ENCODE data around the gene GPHN. TPM values are rescaled to one million over a fixed set of nuclear protein-coding genes. Genes with fewer than 3 reads are reported as not detected.
"Not testable (repeated sequence)": the region's sequence is repeated elsewhere in the genome, so short reads cannot be mapped to it uniquely, and the experiment has no call there.

The GPHN gene
- total and polyA plus RNA-seq, 5 experiments from 2014 or later, result 2.9 to 12.1 (median 4.2) TPM

DNA sequence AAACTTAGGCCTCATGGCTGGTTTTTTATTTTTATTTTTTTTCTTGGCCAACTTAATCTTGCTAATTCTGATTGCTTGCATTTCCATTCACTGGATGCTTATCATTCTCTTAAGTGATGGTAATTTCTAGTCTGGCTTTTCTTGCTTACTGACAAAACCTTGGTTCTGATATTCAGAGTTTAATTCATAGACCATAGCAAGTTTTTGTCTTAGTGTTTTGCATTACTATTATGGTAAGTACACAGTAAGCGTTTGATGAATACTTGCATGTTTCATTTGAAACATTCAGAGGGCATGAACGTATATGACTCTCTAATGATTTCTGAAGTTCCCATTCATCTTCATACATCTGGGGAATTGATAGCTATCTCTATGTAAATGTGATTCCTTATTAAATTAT lies 55.8 kb downstream of the GPHN start:
- DNase-seq, result no peak
- POLR2A ChIA-PET, result no interaction called here
- Mint-ChIP-seq H3K4me1 (peaks cover 0 to 22% (median 1%) of the 10 kb centered on the region in 4 donors), H3K9me3 (peaks cover 0 to 4% (median 0%) of the 10 kb centered on the region in 9 donors), H3K27me3 (no peaks in the 10 kb centered on the region), H3K4me3 (no peak overlapping the region), H3K27ac (no peak overlapping the region), H3K36me3 (no peaks in the 10 kb centered on the region)
- ATAC-seq, result no peak

DNA sequence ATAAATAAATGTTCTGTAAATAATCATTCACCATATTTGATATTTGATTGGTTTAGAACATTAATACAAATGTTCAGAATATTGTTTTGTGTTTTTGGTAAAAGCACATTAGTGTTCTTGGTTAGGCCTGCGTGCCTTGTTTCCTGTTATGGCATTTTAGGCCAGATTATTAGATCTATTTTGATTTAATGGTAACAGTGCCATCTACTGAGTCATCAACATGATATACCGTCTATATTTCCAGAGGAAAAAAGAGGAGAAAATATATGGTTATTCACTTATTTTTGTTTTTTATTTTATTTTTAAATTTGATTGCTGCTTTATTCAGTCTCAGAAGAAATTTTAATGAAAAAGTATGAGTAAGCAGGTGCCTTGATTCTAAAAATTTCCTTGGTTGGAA lies 60.3 kb downstream of the GPHN start:
- DNase-seq, result no peak

DNA sequence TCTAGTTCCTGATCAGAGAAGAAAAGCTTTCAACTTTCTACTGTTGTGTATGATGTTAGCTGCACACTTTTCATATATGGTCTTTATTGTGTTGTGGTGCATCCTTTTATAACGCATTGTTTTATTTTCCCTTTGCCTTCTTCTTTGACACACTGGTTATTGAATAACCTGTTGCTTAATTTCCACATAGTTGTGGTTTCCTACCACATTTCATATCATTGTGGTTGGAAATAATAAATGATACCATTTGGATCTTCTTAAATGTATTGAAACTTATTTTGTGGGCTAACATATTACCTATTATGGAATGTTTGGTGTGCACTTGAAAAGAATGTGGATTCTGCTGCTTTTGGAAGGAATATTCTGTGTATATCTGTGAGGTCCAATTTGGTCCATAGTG lies 64.9 kb downstream of the GPHN start:
- no peak overlapping the region for H3K4me3 Mint-ChIP-seq
- ATAC-seq (no peak), DNase-seq (no peak)
- peaks cover 16 to 73% (median 39%) of the 10 kb centered on the region in 9 donors for H3K9me3 Mint-ChIP-seq
- peaks cover 0 to 8% (median 2%) of the 10 kb centered on the region in 4 donors for H3K4me1 Mint-ChIP-seq
- no peaks in the 10 kb centered on the region for H3K27me3 Mint-ChIP-seq
- POLR2A ChIA-PET, result interaction anchor here (0.6 kb wide), 1 partner anchor 64 kb away, joined by 3 read pairs; no protein-coding TSS in a partner anchor
- H3K36me3 Mint-ChIP-seq, result peaks cover 7 to 45% (median 29%) of the 10 kb centered on the region in 3 donors
- H3K27ac Mint-ChIP-seq, result no peak overlapping the region

More for the DNA sequence above, 60.3 kb downstream of the GPHN start:
- POLR2A ChIA-PET, result no interaction called here
- Mint-ChIP-seq H3K27ac (no peak overlapping the region), H3K4me3 (no peak overlapping the region), H3K36me3 (peaks cover 2 to 21% (median 16%) of the 10 kb centered on the region in 3 donors), H3K9me3 (peaks cover 0 to 27% (median 18%) of the 10 kb centered on the region in 9 donors), H3K27me3 (no peaks in the 10 kb centered on the region), H3K4me1 (peaks cover 1 to 30% (median 3%) of the 10 kb centered on the region in 4 donors)
- ATAC-seq, result no peak

DNA sequence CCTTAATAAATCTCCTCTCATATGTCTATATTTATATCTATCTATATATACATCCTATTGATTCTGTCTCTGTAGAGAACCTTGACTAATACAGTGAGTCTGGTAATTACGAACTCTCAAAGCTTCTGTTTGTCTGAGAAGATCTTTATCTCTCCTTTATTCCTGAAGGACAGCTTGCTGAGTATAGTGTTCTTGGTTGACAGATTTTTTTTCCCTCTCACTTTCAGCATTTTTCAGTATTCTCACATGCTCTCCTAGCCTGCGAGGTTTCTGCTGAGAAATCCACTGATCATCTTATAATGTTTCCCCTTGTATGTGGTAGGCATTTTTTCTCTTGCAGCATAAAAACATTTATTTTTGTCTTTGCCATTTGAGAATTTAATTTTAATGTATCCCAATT lies 67.1 kb downstream of the GPHN start:
- Mint-ChIP-seq H3K27me3 (no peaks in the 10 kb centered on the region), H3K4me1 (peaks cover 0 to 8% (median 3%) of the 10 kb centered on the region in 4 donors), H3K27ac (no peak overlapping the region), H3K36me3 (peaks cover 7 to 59% (median 47%) of the 10 kb centered on the region in 3 donors), H3K4me3 (no peak overlapping the region), H3K9me3 (peaks cover 28 to 95% (median 57%) of the 10 kb centered on the region in 9 donors)
- POLR2A ChIA-PET, result no interaction called here
- DNase-seq (no peak), ATAC-seq (no peak)

DNA sequence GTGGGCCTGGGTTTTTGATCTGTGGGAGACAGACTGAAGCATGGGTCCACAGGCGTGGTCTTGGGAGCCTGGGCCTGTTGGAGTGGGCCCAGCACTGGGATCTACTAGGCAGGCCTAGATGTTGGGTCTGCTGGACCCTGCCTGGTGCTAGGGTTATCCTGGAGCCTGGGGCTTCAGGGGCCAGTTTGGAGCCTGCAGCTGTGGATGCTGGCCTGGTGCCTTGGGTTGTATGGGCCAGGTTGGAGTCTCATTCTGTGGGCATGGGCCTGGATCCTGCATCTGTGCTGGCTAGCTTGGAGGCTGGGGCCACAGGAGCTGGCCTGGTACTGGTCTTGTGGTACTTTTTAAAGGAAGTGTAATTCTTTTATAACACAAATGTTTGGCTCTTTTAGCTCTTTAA lies 68.0 kb downstream of the GPHN start:
- Mint-ChIP-seq H3K36me3 (peaks cover 7 to 63% (median 45%) of the 10 kb centered on the region in 3 donors), H3K9me3 (peaks cover 30 to 99% (median 59%) of the 10 kb centered on the region in 9 donors), H3K27me3 (no peaks in the 10 kb centered on the region), H3K4me3 (no peak overlapping the region), H3K4me1 (peaks cover 0 to 8% (median 3%) of the 10 kb centered on the region in 4 donors), H3K27ac (no peak overlapping the region)
- ATAC-seq, result no peak
- POLR2A ChIA-PET, result no interaction called here
- DNase-seq, result no peak

DNA sequence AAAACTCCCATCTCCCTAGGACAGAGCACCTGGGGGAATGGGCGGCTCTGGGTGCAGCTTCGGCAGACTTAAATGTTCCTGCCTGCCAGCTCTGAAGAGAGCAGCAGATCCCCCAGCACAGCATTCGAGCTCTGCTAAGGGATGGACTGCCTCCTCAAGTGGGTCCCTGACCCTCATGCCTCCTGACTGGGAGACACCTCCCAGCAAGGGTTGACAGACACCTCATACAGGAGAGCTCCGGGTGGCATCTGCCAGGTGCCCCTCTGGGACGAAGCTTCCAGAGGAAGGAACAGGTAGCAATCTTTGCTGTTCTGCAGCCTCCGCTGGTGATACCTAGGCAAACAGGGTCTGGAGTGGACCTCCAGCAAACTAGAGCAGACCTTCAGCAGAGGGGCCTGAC lies 79.8 kb downstream of the GPHN start:
- not testable (repeated sequence) for H3K27me3 Mint-ChIP-seq

DNA sequence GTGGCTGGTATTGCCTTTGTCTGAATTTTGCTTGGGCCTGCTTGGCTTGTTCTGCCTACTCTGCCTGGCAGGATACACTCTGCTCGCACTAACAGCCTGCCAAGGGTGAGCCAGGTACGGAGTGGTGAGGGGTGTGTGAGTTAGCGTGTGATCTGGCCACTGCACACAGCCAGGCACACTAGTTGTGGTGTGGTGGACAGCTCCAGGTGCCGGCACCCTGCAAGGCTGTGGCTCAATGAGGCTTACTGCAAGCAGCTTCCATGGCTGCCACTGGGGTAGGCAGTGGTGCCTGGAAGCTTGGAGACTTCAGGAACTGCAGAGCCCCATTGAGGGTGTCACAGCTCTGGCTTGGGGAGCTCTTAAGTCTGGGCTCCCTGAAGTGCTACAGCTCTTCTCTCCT lies 87.4 kb downstream of the GPHN start:
- H3K36me3 Mint-ChIP-seq, result peaks cover 0 to 32% (median 19%) of the 10 kb centered on the region in 3 donors
- no peak overlapping the region for H3K27ac Mint-ChIP-seq
- no peak overlapping the region for H3K4me3 Mint-ChIP-seq
- no peak for ATAC-seq
- peaks cover 10 to 88% (median 41%) of the 10 kb centered on the region in 9 donors for H3K9me3 Mint-ChIP-seq
- H3K27me3 Mint-ChIP-seq, result no peaks in the 10 kb centered on the region
- POLR2A ChIA-PET, result no interaction called here
- no peak for DNase-seq
- no peaks in the 10 kb centered on the region for H3K4me1 Mint-ChIP-seq

More for the DNA sequence above, 79.8 kb downstream of the GPHN start:
- H3K4me1 Mint-ChIP-seq, DNase-seq, H3K27ac Mint-ChIP-seq, H3K4me3 Mint-ChIP-seq, POLR2A ChIA-PET, ATAC-seq: not testable (repeated sequence)
- Mint-ChIP-seq H3K36me3 (peaks cover 2 to 37% (median 35%) of the 10 kb centered on the region in 3 donors), H3K9me3 (peaks cover 17 to 79% (median 48%) of the 10 kb centered on the region in 9 donors)

DNA sequence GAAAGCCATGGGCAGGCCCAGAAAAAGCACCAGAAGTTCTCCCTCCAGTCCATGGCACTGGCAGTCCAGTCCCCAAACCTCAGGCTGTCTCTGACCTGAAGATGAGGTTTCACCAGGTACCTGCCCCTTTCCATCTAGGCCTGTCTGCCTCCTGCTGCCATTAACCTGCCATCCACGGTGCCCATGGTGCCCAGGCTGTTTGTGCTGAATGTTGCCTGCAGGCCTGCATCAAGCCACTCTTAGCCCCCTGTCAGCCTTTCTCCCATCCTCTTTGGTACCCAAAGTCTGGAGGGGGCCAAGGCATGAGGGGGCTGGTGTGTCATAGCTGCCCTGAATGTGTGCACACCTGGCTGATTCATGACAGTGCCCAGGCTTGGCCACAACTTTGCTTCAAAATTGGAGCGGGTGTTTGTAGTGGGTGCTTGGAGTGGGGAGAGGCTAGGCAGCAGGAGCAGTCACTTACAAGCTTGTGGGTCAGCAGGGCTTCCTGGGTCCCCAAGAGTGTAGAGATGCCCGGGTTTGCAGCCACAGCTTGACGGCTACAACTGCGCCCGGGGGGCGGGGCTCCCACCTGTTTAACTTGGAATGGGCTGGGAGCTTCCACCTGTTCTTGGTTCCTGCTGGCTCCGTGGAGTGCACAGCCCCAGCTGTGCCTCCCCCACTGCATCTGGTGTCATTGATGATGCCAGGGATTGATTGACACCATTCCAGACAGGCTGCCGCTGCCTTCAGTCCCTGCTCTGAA lies 88.5 kb downstream of the GPHN start:
- ATAC-seq (no peak), DNase-seq (no peak)
- Mint-ChIP-seq H3K36me3 (peaks cover 0 to 31% (median 16%) of the 10 kb centered on the region in 3 donors), H3K4me3 (no peak overlapping the region), H3K27ac (no peak overlapping the region), H3K9me3 (peaks cover 8 to 88% (median 34%) of the 10 kb centered on the region in 9 donors), H3K4me1 (no peaks in the 10 kb centered on the region), H3K27me3 (no peaks in the 10 kb centered on the region)
- POLR2A ChIA-PET, result no interaction called here

DNA sequence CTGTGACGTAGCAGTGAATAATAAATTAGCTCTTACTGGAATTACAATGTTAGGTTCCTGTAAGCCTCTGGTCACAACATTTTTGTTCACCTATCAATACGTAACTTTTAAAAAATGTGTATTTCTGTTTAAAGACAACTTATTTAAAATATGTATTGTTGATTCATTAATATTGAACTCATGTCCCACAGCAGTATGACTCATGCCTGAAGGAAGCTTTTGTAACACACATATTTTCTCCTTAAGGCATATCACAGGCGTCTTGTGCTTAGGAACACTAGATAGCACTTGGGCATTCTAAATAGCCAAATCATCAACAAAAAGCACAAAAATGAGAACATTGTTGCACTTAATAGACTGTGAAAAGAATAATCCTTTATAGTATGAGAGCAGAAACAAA lies 92.5 kb downstream of the GPHN start:
- DNase-seq (no peak), ATAC-seq (no peak)
- H3K36me3 Mint-ChIP-seq, result peaks cover 0 to 14% (median 4%) of the 10 kb centered on the region in 3 donors
- no peaks in the 10 kb centered on the region for H3K4me1 Mint-ChIP-seq
- POLR2A ChIA-PET, result no interaction called here
- H3K27ac Mint-ChIP-seq, result no peak overlapping the region
- peaks cover 8 to 68% (median 15%) of the 10 kb centered on the region in 9 donors for H3K9me3 Mint-ChIP-seq
- no peak overlapping the region for H3K4me3 Mint-ChIP-seq
- no peaks in the 10 kb centered on the region for H3K27me3 Mint-ChIP-seq

DNA sequence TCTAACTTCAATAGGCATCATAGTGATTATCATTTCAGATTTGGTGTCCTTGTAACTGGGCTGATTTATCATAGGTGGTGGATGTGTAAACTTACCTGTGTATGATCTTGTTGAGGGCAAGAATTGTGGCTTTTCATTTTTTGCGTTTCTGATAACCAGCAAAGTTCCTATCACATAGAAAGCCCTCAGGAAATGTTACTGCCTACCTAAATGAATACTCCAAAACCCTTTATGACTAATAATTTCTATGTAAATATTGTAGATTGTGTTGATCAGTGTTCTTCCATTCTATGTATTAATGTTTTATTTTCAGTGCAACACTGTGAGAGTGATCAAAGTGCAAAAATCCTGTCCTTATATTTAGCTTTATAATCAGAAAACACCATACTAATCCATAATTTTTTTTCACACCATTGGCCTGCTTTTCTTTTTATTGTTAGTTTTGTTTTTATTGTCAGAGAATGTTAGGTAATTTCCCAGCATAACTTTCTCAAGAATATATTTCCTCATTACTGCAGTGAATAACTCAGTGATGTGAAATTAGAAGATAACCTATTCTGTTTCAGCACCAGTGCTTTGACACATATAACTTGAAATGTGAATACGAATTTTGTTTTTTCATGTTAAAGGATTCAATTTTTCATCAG lies 94.1 kb downstream of the GPHN start:
- H3K4me3 Mint-ChIP-seq, result no peak overlapping the region

DNA sequence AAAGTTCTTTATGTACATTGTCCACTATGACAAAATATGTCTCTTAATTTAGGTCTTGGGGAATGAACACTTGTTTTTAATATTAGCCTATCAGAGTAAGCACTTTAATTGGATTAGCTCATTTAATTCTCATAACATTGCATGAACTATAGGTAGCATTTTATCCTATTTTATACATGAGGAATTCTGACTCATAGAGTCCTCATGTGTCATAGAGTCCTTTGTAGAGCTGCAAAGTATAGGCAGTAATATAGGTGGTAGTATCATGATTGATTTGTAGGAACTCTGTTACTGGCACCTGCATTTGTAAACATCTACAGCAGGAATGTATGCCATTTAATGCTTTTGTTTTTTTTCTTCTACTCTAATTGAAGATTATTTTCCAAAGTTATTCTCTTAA lies 96.0 kb downstream of the GPHN start:
- POLR2A ChIA-PET, result no interaction called here
- no peaks in the 10 kb centered on the region for H3K27me3 Mint-ChIP-seq
- no peak overlapping the region for H3K4me3 Mint-ChIP-seq
- no peak for ATAC-seq
- peaks cover 3 to 24% (median 14%) of the 10 kb centered on the region in 3 donors for H3K36me3 Mint-ChIP-seq
- H3K9me3 Mint-ChIP-seq, result peaks cover 5 to 76% (median 22%) of the 10 kb centered on the region in 9 donors
- no peak for DNase-seq
- peaks cover 0 to 3% (median 1%) of the 10 kb centered on the region in 4 donors for H3K4me1 Mint-ChIP-seq
- no peak overlapping the region for H3K27ac Mint-ChIP-seq

More for the DNA sequence above, 94.1 kb downstream of the GPHN start:
- POLR2A ChIA-PET, result no interaction called here
- DNase-seq, result no peak
- no peak overlapping the region for H3K27ac Mint-ChIP-seq
- peaks cover 8 to 75% (median 16%) of the 10 kb centered on the region in 9 donors for H3K9me3 Mint-ChIP-seq
- peaks cover 0 to 2% (median 0%) of the 10 kb centered on the region in 4 donors for H3K4me1 Mint-ChIP-seq
- H3K27me3 Mint-ChIP-seq, result no peaks in the 10 kb centered on the region
- ATAC-seq, result no peak
- peaks cover 3 to 13% (median 5%) of the 10 kb centered on the region in 3 donors for H3K36me3 Mint-ChIP-seq

DNA sequence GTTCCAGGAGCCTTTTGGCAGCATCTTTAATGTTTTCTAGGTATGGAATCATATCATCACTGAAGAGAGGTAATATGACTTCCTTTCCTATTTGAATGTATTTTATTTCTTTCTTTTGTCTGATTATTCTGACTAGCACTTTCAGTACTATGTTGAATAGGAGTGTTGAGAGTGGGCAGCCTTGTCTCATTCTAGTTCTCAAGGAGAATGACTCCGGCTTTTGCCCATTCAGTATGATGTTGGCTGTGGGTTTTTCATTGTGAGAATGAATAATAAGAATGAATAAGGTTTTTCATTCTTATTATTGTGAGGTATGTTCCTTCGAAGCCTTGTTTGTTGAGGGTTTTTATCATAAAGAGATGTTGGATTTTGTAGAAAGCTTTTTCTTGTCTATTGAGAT lies 98.9 kb downstream of the GPHN start:
- H3K36me3 Mint-ChIP-seq, result peaks cover 3 to 48% (median 14%) of the 10 kb centered on the region in 3 donors
- ATAC-seq (no peak), DNase-seq (no peak)
- no peaks in the 10 kb centered on the region for H3K27me3 Mint-ChIP-seq
- H3K27ac Mint-ChIP-seq, result peak overlapping the region in 1 of 10 donors; percentile 49
- POLR2A ChIA-PET, result no interaction called here
- H3K4me1 Mint-ChIP-seq, result peaks cover 5 to 12% (median 5%) of the 10 kb centered on the region in 4 donors
- H3K9me3 Mint-ChIP-seq, result peaks cover 5 to 78% (median 35%) of the 10 kb centered on the region in 9 donors
- H3K4me3 Mint-ChIP-seq, result no peak overlapping the region

DNA sequence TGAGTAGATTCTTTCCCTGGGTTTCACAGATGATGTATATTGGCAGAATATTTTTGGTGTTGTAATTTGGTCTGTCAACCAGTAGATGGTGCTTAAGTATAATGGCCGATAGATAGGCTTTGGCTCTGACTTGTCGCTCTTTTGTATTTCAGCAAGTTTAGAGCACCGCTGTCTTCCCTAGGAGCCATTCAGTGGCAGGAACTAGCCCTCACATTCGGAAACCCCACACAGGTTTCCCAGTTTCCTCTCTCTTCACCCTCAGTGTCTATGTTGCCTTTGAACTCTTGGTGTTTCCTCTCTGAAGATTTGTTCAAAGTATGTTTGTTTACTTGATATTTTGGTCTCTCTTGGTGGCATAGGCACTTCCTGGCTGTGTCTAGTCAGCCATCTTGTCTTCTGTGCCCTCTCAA lies 102.2 kb downstream of the GPHN start:
- H3K4me1 Mint-ChIP-seq, result peaks cover 5 to 12% (median 7%) of the 10 kb centered on the region in 4 donors
- peaks cover 11 to 52% (median 16%) of the 10 kb centered on the region in 3 donors for H3K36me3 Mint-ChIP-seq
- peaks cover 2 to 91% (median 41%) of the 10 kb centered on the region in 9 donors for H3K9me3 Mint-ChIP-seq
- ATAC-seq (peak in 1 of 2 donors; percentile 46), DNase-seq (peak in 1 of 10 donors; percentile 1)
- H3K4me3 Mint-ChIP-seq, result peak overlapping the region in 1 of 10 donors; percentile 25
- POLR2A ChIA-PET, result no interaction called here
- H3K27me3 Mint-ChIP-seq, result no peaks in the 10 kb centered on the region
- H3K27ac Mint-ChIP-seq, result peak overlapping the region in 4 of 10 donors; percentile 30 to 68 (median 45)

Data from naive thymus-derived CD8-positive, alpha-beta T cell (primary cell).